ENCODE data around the gene POLE4.

POLE4 gene, protein sequence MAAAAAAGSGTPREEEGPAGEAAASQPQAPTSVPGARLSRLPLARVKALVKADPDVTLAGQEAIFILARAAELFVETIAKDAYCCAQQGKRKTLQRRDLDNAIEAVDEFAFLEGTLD

DNA sequence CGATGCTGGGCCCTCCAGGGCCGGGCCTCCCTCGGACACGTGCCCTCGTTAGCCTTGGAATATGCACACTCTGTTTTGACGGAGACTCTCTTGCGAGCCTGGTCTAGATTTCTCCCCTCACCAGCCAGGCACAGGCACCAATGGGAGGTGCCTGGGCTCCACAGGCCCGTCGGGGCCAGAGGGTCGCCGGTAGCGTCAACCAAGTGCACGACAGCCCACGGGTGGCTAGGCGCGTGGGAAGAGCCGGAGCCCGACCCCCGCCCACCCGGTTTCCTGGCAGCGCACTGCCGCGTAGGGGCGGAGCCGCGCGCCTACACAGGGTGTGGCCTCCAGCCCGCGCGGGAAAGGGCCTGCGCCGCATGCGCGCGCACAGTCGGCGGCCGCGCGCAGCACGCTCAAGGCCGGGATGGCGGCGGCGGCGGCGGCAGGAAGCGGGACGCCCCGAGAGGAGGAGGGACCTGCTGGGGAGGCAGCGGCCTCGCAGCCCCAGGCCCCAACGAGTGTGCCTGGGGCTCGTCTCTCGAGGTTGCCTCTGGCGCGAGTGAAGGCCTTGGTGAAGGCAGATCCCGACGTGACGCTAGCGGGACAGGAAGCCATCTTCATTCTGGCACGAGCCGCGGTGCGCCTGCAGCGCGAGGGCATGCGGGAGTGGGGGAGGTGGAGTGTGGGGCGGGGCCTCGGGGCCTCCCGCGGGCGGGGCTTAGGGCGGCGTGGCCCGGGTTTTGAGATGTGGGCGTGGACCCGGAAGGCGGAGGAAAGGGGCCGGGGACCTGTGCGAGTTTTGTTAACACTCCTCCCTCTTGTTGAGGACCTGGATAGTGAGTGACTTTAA lies at the start of gene POLE4:
Gene POLE4 (plus strand): TSS at position 370 of the 832 bp plus-strand sequence. CDS start 37 bp downstream, at position 407.
- DNase-seq: peak; percentile 83

DNA sequence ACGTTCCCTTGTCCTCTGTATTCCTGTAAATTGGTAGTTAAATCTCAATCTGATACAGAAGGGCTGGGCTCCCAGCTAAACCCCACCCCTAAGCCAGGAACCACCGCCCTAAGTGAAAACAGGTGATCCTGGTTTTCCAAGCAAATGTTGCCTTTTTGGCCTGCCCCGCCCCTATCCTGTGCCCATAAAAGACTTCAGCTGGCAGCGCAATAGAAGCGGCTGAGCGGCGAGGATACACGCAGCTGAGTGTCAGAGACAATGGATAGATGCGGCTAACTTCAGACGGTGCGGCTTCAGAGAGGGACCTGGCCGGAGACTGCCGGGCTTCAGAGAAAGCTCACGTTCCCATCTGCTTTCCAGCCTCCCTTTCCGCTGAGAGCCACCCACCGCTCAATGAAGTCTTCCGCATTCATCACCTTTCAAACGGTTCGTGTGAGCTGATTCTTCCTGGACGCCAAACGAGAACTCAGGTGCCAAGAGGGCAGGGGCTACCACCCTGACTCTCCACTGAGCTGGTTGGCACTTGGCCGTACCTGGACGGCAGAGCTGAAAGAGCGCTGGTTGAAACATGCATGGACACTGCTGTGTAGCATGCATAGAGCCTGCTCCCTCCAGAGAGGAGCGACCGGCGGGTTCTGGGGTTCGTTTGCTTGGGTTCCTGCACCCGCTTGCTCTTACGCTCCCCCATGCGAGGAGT lies 49.5 kb upstream of the POLE4 start:
- DNase-seq: no peak

DNA sequence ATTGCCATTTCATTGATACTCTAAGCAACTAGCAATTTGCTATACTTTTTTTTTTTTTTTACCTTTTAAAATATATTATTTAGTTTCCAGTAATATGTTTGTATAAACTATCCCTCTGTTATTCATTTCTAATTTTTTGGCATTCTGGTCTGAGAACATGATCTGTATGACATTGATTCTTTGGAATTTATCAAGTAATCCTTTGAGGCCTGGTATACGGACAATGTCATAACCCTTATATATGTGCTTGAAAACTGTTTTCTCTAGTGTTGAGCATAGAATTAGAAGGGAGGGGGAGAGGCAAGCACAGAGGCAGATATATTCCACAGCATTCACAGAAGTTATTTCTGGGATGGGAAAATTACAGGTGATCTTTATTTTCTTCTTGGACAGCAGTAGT lies 48.2 kb upstream of the POLE4 start:
- no peak for DNase-seq

DNA sequence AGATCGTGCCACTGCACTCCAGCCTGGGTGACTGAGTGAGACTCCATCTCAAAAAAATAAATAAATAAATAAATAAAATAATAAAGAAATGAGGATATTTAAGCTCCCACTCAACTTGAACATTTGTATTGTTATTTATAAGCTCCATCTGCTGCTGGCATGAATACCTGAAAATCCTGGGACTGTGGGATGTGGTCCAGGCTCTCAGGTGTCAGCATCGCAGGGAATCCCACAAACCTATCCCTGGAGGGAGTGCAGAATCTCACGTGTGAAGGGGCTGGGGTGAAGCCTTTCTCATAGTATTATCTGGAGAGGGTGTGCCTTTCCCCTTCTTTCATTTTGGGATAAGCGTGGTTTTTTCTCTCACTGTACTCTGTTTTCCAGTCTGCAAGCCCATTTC lies 47.4 kb upstream of the POLE4 start:
- DNase-seq: no peak

DNA sequence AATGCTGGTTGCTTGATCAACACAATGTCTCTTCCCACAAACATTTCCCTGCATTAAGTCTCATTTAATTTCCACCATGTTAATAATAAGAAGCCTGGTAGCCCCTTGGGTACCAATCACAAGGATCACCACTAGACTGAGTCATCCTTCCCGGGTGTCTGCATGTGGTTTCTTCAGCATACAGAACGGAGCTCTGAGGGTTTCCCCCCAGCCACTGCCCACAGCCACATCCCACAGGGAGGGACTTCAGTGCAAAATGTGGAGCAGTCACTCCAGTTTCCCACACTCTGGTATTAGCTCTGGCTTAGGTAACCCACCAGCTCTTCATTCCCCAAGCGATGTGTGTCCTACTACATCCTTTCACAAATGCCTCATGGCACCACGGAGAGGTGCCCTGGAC lies 42.7 kb upstream of the POLE4 start:
- DNase-seq: no peak

DNA sequence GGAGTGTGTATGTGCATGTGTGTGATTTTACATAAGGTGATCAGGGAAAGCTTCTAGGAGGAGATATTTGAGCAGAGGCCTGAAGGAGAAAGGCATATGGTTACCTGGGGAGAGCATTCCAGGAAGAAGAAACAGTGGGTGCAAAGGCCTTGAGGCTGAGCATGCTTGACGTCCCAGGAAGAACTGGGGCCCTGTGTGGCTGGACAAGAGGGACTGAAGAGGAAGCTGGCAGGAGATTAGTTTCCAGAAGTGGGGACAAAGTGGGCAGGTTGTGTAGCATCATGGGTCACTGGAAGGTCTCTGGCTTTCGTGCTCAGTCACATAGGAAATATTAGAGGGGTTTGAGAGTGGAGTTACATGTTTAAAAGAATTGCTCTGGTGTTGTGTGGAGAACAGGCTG lies 42.0 kb upstream of the POLE4 start:
- DNase-seq: no peak

DNA sequence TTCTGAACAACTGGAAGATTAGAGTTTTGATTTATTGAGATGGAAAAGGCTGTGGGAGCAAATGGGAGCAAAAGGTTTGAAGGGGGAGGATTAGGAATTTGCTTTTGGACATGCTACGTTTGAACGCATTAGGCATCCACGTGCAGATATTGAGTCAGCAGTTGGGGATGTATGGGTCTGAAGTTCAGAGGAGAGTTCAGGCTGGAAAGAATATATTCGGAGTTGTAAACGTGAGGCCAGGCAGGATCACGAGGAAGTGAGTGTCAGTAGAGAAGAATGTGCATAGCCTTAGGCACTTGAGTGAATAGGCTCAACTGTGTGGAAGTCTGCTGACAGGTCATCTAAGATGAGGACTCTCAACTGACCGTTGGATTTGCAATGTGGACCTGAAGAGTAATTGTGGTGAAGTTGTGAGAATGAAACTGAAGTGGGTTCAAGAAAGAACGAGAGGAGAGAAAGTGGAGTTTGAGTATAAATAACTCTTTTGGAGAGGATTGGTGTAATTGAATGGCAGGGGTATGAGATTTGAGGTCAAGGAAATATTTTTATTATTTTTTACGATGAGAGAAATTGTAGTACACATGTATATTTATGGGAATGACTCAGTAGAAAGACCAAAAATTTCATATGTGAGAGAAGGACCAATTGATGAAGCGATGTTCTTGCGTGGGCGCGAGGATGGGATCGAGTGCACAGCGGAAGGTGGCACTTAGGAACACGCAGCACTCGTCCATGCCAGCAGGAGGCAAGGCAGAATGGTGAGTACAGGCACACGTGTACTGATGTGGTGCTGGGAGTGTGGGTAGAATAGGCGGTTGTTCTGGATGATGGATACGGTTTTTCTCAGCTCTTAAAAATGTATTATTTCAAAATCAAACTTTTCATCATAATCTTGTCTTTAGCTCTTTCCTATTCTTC lies 40.5 kb upstream of the POLE4 start:
- DNase-seq: no peak

DNA sequence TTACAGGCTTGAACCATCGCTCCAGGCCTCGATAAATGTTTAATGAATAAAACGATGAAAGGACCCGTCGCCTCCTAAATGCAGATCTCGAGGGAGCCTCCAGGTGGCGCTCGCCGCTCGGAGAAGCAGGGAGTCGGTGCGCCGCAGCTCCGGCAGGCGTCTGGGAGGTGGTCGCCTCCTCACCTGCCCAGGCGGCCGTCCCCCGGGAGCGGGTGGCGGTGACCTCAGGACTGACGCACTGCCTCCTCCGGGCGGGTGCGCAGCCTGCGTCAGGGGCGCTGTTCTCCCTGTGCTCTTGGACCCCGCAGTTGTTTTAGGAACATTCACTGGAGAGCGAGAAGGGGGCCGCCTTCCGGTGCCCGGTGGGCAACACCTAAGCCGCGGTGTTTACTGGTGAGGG lies 38.6 kb upstream of the POLE4 start:
- no peak for DNase-seq

DNA sequence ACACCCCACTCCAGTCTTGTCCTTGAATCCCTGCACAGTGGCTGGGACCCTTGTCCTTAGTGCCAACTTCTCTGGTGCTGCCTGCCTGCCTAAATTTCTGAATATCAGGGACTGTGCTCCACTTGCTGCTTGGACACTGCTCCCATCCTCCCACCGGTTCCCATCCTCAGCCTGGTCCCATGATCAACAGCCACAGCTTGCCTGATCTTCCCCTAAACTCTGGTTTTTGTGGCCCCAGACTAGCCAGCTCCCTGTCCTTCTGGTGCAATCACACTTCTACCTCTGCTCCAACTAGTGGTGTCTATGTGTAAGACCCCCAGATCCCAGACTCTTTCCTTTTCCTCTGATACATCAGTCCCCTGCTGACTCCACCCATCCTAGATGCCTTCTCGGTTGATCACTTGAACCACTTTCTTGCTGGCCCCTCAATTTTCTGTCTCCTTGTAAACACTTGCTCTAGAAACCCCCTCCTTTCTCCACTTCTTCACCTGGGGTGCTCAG lies 37.2 kb upstream of the POLE4 start:
- DNase-seq: no peak

DNA sequence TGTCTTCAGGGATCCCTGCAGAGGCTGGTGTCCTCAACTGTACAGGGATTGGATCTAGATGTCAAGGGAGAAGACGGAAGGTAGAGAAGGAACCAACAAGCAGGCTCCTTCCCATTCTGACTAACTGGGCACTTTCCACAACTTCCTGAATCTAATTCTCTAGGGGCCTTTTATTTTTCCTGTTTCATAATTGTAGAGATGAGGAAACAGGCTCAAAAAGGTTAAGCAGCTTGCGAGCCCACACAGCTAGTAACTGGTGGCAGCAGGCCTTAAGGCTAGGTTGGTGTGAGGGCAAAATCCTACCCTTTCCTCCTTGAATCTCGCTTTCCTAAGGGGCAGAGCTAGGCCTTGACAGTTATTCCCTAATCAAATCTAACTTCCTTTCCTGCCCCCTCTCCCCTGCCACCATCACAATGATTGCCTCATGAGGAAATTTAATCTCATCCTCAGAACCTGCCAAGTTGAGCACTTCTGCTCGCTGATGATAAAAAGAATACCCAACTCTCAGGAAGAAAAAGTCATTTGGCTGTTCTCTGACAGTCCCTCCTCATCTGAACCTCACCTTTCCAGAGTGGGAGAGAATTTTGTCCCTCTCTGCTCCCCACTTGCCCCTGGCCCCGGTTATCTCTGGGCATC lies 35.7 kb upstream of the POLE4 start:
- no peak for DNase-seq

DNA sequence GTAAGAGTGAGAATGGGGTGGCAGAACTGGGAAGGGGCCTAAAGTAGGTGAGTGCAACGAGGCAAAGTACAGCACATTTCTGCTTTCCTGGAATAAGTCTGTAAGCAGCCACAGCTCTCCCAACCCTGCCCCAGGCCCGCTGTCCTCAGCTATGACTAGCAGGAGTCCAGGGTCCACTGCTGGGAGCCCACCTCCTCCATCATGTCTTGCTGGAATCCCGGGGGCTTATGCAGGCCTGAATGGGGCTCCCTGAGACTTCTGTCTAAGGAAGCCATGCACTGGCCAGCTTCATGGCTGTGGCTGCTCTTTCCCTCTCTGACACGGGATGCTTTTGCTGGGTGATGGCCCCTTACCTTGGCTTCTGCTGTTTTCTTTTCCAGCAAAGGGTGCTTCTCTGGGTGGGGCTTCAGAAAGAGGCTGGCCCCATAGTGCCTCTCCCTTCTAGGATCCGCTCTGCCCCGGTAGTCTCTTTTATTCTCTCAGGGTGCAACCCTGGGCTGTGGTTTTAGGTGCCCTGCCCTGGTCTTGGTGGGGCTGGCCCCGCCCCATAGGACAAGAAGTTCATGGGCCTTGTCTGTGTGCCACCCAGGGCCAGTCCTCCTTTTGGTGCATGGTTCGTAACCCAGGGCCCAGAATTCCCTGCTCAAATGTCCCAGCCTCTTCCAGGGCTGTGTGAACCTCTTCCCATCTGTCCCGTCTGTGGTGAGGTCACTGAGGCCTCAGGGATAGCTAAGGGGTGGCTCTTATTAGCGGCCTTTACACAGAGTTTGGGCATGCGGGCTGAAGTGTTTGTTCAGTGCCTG lies 33.8 kb upstream of the POLE4 start:
- no peak for DNase-seq

DNA sequence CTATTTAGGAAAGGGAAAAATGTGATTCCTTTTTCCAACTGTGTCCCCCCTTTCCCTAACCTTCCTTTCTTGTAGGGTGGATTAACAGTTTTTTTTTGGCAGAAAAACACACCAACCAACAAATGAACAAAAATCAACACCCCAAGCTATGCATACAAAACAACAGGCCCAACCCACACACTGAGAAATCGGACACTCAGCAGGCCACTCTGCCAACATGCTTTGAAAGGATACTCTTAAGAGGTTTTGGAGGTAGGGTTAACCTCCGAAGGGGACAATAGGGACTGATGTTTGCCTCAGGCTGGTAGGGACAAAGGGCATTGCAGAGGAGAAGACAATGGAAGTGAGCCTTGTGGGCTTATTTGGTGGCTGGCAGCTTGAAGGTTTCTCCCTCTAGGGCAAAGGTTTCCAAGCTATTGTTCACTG lies 33.1 kb upstream of the POLE4 start:
- no peak for DNase-seq

DNA sequence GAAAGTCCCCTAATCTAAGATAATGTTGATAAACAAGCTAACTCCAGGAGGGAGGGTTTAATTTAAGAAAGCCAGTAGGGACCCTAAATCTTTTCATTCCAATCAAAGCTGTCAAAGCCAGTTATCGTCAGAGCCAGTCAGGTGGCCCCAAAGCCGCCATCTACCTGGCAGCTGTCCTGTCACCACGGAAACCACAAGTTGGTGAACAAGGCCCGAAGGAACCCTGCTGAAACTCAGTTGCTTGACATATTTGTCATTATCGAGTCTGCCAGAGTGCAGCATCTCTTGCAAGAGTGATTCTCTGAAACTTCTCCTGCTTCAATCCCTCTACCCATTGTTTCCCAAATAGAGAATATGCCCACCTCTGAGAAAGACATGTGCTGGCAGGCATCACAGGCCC lies 30.8 kb upstream of the POLE4 start:
- DNase-seq: no peak

DNA sequence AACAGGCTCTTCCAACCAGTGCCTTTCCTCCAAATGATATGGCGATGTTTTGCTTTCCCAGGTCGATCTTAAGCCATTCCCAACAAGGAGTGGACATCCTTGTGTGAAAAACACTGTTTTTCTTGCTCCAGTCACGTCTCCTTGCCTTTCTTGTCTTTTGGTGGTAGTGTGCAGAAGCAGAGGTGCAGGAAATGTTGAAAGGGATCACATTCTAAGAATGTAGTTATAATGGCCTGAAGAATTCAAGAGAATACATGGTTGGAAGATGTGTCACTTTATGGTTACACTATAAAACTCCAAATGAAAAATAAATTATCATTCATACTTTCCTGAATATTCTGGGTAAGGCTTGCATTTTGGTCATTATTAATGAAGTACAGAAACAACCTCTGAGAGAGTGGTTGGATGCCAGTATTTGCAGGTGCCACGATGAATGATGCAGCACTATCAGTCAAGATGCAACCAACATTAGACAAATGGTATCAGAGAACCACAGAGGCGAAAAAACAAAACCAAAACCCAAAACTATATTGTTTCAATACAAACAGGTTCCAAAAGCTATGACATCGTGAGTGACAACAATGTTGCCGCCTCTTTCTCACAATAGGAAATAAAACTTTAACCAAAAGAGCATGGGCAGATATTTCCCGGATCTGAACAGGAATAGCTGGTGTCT lies 27.5 kb upstream of the POLE4 start:
- DNase-seq: no peak

DNA sequence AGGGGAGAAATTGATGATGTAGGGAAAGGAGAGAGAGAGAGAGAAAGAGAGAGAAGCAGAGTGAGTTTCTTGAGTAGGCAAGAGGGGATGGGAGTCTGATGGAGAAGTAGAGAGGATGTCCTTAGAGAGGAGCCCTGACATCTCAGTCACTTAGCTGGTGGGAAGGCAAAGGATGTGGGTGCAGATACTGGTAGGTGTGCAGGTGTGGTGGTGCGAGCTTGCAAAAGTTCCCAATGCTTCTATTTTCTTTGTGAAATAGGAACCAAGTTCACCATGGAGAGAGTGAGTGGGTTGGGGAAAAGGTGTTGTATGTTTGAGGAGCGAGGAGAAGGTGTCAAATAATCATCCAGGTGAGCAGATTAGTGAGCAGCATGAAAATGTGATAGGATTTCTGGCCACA lies 26.5 kb upstream of the POLE4 start:
- DNase-seq: no peak

DNA sequence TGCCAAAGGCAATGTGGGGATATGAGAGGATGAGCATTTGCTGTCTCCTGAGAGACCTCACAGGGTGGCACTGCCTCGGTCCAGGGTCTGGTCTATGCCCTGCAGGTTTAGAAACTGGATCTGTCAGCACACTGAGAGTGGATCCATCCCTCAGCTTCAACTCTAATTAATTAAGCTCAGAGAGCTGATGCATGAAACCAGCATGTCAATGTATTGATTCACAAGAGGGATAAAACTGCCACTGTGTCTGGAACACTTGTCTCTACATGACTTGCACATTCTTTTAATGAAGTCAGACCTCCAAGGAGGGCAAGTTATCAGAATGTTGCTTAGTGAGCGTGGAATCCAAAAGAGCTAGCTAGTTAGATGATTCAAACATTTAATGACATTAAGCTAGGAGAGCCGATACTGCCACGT lies 22.5 kb upstream of the POLE4 start:
- no peak for DNase-seq

DNA sequence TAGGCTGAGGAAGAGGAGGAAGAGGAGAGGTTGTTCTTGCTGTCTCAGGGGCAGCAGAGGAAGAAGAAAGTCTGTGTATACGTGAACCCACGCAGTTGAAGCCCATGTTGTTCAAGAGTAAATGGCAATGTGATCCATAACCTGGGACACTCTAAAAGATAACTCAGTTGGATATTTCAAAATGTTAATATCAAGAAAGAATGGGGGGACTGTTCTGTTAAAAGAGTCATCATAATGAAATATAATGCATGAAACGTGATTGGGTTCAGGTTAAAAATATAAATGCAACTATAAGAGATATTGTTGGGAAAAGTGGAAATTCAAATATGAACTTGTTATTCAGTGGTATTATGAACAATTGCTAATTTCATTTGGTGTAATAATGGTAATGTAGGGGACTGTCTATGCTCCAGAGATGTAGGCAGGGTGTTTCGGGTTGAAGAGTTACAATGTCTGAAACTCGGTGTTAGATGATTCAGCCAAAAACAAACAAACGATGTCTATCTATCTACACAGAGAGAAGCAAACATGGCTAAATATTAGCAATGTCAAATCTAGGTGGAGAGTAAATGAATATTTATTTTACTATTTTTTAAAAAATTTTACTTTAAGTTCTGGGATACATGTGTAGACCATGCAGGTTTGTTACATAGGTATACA lies 21.1 kb upstream of the POLE4 start:
- no peak for DNase-seq

DNA sequence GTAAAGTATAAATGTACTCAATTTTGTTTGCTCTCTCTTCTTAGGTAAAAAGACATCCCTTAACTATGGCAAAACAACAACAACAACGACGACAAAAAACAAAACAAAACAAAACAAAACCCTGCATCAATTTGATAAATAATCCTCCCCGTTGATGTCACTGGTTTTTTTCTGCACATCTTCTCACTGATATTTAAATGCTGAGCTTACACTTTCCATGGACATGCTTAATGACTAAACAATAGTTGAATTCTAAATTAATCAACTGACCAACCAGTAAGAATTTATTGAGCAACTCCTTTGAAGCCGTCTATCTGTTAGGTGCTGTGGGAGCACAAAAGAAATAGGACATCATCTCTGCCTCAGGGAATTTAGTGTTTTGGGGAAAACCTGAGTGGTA lies 20.2 kb upstream of the POLE4 start:
- DNase-seq: no peak

DNA sequence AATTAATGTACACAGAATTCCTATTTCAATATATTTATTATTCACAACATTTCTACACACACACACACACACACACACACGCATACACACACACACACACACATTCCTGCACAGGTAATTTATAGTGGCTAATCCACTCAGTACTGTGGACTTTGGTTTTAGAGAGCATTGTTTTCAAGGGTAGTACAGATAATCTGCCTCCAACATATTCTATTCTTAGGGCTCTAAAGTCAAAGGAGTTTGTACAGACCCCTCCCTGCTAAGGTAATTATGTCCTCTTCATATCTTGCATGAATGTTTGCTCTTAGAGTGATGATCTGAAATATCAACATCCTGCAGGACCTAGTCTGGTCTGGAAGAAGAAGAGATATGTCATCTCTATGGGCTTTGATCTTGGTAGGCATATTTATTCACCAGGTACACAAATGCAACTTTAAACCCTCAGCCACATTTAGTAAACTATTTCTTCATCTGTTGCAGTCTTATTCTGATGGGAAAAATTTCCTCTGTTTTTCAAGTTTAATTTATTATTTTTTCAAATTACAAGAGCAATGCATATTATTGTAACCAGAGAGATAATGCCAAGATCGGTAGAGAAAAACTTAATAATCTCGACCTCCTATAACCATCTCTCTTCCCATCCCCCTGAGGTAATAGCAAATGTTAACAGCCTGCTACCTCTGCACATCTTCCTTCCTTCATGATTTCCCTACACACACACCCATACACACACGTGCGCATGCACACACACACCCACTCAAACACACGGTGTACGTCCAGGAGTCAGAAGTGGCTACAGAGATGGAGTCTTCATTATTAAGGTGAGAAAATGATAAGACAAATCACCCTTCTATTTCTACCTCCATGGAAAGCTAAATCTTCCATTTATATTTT lies 18.3 kb upstream of the POLE4 start:
- no peak for DNase-seq

All from DMS79 treated with DMSO at 0.1 percent for 48 hours (cell line).